GM18499 (cell line): ENCODE data around the gene TSPO.

ENCODE experiments used
- ATAC-seq: cut with Tn5 transposase; IDR thresholded peaks from one replicate; pipeline ENCODE4 v1.9.1; 2021; ENCODE audit warnings: moderate number of reproducible peaks; ENCODE audit not compliant: insufficient read depth, unreplicated experiment

The TSPO gene

DNA sequence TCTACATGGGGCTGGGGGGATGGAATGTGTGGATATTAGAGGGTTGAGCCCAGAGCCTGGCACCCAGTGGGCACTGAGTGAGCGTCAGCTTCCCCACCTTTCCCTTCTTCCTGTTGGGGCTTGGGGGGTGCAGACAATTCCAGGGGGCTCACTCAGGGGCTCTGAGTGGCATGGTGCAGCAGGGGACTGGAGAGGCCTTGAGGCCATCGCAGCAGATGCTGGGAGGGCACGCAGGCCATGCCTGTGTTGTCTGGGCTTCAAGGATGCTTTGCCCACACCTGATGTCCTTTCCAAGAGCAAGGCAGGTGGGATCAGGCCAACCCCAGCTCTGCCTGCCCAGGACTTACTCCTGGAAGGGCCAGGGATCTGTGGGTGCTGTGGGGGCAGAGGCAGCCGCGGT is 46.8 kb downstream of the TSPO start:
- ATAC-seq, result no peak

DNA sequence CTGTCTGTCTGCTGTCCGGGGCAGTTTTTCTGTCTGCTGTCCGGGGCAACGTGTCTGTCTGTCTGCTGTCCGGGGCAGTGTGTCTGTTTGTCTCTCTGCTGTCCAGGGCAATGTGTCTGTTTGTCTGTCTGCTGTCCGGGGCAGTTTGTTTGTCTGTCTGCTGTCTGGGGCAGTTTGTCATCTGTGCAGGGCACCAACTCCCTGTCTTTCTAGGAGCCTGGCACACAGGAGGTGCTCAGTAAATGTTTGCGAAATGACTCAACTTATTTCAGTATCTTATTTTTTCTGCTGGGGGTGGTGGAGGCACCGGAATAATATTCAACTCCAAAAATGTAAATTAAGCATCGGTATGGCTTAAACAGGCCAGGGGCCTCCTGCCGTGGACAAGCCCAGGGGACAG is 47.6 kb downstream of the TSPO start:
- ATAC-seq, result no peak

DNA sequence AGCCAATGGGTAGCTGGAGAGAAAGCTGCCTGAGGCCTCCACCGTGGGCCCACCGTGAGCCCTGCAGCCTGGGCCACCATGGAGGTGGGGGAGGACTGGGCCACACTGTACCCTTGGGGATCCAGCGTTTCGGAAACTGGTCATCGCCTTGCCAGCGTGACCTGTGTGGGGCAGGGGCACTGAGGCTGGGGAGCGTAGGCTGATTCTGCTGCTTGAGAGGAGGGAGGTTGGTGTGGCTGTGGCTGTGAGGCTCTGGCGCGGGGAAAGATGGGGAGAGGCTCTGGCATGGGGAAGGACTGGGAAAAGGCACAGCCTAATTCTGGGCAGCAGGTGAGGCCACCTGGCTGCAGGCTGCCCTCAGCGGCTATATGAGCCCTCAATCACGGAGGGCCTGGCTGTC is 48.2 kb downstream of the TSPO start:
- ATAC-seq, result no peak

DNA sequence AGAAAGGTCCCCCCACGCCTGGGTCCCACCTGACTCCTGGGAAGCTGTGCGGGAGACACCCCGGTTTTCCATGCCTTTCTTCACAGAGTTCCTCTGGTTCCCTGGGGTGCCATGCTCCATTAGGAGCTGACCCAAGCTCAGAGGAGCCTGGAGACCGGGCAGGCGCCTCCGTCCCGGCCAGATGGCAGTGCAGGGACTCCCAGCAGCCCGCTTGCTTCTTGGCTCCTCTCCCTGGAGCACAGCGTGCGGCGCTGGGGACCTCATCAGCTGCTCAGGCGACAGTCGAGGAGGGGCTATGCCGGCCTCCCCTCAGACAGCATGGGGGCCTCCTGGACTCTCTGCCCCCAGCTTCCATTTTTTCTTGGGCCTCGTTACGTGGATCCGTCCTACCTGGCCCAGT is 48.7 kb downstream of the TSPO start:
- no peak for ATAC-seq

DNA sequence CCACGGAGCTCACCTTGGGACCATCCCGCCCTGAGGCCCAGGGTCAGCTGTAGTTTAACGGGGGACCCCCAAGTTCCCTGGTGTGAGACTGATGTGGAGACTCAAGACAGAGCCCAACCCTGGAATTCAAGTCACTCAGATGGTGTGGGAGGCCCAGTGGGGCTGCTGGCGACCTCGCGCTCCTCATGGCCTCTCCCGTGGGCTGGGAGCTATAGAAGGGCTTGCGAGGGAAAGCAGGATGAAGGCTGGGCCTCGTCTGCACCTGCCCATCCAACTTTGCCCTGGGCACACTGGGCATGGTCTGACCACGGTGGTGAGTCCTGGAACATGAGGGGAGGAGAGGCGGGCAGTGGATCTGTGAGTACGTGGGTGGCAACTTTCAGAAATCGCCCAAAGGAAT is 49.2 kb downstream of the TSPO start:
- ATAC-seq, result no peak

DNA sequence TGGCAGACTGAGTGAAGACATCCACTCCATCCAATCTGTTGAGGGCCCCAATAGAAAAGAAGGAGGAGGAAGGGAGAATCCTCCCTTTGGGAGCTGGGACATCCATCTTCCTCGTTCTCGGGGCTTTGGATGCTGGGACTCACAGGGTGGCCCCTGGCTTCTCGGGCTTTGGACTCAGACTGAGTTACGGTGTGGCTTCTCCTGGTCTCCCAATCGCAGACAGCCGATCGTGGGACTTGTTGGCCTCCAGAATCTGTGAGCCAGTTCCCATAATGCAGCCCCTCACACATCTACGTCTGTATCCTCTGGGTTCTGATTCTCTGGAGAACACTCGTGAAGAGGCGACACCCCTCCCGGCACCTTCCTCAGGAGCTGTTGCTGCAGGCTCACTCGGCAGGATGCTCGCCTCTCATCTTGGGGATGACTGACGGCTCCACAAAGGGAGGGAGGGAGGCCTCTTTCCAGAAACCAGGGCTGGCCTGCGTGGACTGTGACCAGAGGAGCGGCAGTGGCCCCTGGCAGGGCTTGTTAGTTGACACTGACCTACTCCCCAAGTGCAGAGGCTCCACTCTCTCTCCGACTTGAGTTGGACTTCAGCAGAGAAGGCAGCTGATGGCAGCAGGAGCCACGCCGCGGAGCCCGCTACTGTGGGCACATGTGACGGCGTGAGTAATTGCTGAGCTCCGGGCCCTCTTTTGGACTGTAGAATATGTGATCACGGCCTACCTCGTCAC is 50.3 kb downstream of the TSPO start:
- no peak for ATAC-seq

DNA sequence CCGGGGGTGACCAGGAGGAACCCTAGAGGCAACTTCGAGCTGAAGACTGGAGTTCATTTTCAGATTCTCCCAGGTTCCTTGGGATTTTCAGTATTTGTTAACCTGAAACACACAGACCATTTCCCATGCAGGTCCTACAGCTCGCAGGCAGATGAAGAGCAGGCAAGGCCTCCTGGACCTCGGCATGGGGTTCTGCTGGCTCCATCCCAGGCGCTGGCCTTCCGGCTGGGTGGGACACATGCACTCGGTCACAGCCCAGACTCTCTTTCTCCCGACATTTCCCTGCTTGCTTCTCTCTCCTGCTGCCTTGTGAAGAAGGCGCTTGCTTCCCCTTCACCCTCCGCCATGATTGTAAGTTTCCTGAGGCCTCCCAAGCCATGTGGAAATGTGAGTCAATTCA is 51.0 kb downstream of the TSPO start:
- ATAC-seq, result no peak

DNA sequence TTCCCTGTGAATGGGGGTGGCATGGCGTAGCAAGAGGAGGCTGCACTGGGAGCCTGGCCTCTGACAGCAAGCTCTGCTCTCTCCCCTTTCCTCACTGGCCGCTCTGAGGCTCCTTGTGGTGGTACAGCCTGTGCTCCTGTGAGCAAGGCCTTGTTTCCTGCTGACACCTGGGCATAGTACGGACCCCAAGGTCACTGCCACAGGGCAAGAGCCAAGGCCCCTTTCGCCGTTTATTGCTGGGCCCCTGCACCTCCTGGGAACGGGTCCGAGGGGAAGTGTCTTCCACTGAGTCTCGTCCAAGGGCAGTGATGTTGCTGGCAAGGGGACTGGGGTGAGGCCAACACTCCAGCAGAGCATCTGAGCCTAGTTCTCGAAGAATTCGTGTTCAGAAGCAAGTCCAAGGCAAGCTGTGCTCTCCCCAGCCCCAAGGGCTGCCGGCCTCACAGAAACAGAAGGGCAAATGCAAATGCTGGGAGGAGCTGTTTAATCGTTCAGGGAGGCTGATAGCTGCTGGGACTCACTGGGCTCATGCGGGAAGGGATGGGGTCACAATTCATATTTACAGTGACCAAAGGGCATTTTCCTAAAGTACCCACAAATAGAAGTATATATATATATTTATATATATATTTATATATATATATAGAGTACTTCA is 51.5 kb downstream of the TSPO start:
- no peak for ATAC-seq

DNA sequence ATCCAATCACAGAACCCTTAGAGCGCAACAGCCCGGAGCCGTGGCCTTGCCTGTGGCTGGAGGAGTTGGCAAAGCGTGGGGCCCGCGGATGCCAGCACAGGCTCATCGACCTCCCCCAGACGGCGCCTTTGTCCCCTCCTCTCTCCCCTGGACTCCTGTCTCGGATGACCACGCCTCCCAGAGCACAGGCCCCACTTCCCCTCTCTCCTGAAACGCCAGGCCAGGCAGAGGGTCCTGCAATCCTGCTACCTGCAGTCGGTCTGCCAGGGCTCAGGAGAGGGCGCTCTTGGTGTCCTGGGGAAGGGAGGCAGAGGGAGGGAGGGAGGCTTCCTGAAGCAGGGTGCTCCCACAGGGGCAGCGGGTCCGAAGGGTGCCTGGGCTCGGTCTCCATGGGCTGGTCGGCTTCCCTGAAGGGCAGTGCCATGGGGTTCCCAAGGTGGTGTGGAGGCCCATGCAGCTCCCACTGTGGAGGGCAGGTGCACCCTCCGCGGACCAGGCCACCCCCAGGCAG is 52.2 kb downstream of the TSPO start:
- no peak for ATAC-seq

DNA sequence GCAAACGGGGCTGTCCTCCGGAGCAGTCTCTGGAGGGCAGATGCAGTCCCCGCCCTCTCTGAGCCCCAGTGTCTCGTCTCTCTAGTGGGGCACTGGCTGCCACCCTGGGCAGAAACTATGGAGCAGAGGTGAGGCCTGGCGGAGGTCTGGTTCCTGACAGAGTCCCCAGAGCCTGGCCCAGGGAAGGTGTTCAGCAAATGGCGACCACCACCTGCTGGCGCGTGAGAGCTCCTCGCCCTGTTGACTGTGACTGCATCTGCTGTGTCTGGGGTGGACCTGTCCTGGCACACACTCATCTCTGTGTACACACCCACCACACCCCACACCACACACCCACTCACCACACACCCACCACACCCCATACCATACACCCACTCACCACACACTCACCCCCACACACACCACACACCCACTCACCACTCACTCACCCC is 53.9 kb downstream of the TSPO start:
- ATAC-seq, result no peak

DNA sequence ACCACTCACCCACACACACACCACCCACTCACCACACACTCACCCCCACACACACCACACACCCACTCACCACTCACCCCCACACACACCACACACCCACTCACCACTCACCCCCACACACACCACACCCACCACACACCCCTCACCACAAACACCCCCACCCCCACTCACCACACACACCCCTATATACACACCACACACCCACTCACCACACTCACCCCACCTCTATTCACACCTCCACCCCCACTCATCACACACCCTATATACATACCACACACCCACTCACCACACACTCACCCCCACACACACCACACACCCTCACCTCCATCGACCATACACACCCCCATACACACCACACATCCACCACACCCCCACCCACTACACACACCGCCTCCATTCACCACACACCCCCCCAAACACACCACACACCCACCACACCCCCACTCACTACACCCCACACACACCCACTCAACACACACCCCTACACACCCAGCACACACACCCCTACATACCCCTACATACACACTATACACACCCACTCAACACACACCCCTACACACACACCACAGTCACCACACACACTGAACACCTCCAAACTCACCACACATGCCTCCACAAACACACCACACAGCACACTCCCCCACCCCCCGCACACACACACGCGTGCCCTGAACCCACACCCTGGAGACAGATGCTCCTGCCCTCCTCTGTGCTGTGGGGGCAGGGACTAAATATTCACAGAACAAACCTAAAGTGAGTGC is 54.6 kb downstream of the TSPO start:
- no peak for ATAC-seq

DNA sequence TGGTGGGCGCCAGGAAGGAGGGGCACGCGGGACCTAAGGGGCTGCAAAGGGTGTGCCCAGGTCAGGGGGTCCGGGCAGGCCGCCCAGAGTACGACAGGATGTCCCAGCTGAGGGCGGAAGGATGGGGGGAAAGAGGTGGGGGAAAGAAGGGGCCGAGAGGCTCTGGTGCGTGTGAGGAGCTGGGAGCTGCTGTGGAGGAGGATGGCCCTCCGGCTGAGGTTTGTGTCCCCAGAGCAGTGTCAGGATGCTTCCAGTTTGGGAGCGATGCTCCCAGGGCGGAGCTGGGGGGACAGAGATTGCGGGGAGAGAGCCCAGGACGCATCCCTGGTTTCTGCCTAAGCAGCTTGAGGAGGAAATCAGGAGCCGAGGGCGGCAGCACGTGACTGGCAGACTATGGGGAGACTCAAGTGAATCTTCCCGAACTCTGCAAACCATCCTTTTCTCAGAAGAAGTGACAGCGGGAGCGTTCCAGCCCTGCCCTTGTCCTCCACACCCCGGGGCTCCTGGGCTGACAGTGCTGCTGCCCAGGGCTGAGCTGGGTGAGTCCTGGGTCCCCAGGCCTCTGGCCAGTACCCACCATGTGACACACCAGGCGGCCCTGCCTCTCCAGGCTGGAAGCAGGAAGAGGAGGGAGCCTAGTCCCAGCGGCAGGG is 55.3 kb downstream of the TSPO start:
- ATAC-seq, result no peak

DNA sequence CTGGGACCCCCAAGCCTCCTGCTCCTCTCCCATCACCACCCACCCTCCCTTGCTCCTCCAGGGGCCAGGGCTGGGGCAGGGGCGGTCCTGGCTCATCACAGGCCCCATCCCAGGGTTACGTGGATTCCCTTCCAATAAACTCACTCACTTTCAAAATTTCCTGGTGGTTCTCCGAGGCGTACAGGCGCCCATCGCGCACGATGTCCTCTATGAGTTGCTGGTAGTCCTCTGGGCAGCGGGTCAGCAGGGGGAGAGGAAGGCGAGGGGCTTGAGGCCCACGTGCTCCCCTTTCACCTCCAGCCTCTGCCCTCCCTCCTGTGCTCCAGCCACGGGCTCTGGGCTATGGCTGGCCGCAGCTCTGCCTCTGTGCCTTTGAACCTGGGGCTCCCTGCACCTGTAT is 56.0 kb downstream of the TSPO start:
- ATAC-seq, result no peak

DNA sequence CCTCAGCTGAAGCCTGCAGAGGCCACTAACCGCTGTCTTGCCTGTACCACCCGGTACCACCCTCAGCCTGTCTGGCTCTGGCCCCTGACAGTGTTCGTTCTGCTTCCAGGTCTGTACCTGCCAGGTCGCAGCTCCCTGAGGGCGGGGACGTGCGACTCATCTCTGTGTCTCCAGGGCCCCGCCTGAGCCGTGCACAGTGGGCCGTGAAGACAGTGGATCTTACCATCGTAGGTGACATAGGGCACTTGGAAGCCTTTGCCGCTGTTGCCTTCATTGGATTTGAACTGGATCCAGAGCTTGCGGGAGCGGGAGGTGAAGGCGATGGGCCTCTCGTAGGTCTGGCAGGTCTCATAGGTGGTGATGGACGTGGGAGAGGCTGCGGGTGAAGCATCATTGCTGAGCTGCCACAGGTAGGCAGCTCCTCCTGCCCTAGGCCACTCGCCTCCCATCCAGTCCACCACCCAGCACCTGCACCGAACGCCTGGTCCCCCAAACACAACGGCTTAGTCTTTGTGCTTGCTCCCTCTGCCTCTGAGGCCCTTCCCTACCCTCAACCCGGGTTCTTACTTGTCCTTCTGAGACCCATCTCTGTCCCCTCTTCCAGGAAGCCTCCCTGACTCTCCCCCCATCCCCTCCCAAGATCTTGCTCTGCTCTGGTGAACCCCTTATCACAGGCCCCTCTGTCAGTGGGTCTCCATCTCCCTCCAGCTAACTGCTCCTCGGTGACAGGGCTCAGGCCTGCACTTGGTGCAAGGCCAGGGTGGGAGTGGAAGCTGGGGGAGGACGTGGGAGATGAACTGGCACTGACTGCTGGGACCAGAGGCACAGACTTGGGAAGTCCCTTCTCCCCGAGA is 56.7 kb downstream of the TSPO start:
- no peak for ATAC-seq

DNA sequence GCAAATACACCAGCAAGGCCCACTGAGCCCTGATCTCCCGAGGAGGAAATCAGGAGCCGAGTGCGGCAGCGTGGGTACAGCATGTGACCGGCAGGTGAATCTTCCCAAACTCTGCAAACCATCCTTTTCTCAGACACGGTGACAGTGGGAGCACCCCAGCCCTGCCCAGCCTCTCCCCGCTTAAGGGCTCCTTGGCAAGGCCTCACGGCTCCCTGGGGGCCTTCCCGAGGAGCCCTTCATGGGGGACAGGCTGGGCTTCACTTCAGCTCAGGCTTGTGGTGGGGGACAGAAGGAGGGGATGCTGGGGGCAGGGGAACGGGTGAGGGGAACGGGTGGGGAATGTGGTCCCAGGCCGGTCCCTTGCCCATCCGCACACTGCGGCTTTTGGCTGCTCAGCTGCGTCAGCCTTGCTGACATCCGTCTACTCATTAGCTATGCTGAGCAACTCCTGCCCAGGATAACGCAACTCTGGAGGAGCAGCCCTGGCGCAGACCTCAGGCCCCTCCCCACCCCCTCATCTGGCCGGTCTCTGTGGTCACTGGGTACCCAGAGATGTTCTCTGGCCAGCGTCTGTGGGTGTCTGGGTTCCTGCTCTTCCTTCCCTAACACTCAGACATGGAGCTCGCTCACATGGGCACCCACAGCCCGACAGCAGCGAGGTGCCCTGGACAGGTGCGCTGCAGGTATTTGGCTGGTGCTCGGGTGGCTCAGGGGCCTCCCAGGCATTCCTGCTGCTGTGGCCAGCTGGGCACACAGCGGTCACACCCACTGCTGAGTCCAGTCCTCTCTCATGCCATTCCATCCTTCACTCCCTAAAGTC is 57.6 kb downstream of the TSPO start:
- no peak for ATAC-seq

DNA sequence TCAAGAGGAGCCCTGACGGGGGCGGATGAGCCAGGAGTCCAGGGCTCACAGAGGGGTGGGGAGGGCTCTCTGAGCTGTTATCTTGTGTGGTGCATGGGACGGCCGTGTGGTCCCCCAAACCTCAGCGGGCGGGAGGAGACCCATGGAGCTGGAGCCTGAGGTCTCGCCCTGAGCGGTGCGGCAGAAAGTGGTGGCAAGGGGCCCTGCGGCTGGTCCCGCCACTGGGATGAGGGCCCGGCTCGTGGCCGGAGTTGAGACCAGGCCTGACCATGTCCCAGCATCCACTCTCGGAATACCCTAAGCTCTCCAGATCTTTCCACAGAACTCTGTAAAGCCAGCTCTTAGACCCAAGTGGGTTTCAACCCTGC is 58.1 kb downstream of the TSPO start:
- no peak for ATAC-seq

DNA sequence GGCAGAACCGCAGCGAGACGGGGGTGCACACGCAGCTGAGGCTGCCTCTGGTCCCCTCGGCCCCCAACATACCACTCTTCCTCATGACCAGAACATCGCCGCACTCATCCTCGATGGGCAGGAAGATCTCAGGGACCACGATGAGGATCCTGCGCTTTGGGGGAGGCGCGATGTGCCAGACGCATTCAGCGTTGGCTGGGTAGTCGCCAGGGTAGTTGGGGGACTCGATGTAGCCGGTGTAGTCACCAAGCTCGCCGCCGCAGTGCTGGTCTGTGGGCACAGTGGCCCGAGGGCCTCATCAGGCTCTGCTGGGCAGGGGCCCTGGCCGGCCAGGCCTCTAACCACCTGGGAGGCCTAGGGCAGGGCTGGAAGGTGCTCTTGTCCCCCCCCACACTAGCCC is 58.6 kb downstream of the TSPO start:
- ATAC-seq, result no peak

DNA sequence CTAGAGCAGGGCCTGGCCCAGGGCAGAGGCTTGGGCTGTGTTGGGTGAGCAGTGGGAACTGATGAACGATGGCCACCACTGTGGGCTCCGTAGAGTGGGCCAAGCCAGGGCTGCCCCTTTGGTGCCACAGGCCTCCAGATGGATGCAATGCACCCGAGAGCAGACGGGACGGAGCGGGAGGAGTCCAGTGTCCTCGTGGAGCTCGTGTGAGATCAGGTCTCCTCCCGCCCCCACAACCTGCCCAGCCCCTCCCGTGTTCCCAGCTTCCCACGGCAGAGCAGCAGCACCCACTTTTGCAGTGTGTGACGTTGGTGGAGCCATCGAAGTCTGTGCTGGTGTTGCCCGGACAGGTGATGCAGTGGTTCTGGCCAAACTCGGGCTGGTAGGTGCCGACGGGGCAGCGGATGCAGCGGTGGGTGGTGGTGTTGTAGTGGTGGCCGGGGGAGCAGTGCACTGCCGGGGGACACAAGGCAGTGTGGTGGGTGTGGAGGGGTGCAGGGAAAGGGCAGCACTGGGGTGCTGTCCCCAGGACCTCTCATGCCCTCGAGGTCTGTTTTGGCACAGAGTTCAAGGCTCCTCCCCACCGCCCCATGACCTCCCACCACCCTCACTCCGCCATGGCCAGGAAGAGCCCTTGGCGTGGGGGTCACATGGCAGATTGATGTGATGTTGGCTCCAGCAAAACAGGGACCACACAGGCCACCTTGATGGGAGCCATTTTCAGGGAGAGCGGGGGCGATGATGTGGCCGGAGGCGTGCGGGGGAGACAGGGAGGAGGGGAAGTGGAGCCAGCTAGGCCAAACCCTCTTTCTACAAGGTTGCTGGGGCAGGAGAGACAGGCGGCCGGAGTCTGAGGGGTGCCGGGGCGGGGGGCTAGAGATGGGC is 59.5 kb downstream of the TSPO start:
- no peak for ATAC-seq
